Gastroesophageal sphincter (tissue), 4 donors: ENCODE results near the gene RCBTB2. TPM values are rescaled to one million over a fixed set of nuclear protein-coding genes. Genes with fewer than 3 reads are reported as not detected.

Source experiments
- ATAC-seq: fragments of 150-250 bp; one replicate; pipeline ENCODE4 v1.9.1; 2016; ENCODE audit warnings: mild to moderate bottlenecking, moderate library complexity
- H3K27ac ChIP-seq, 4 donors: fragments of 200-600 bp; sonication (generic) in 3 of 4; 1 replicate in 3 of 4; 2 replicates in 1 of 4; pipeline ENCODE4 v1.5.1; 2016 to 2019
- H3K27me3 ChIP-seq: fragments of 200-600 bp; sonication (generic); one replicate; pipeline ENCODE4 v1.5.1; 2019
- H3K36me3 ChIP-seq, 2 donors: fragments of 200-600 bp; sonication (generic); one replicate each; pipeline ENCODE4 v1.5.1; 2019; ENCODE audit warnings: control low read depth in 1 of 2
- H3K4me1 ChIP-seq, 3 donors: fragments of 200-600 bp; sonication (generic); 1 replicate in 2 of 3; 2 replicates in 1 of 3; pipeline ENCODE4 v1.5.1; 2016 to 2019; ENCODE audit warnings: control low read depth in 2 of 3
- H3K4me3 ChIP-seq, 2 donors: fragments of 200-600 bp; sonication (generic); one replicate each; pipeline ENCODE4 v1.5.1; 2019; ENCODE audit warnings: mild to moderate bottlenecking in 1 of 2, moderate library complexity in 1 of 2
- H3K9me3 ChIP-seq, 3 donors: fragments of 200-600 bp; sonication (generic); one replicate each; pipeline ENCODE4 v1.5.1; 2017 to 2019; ENCODE audit warnings: control low read depth in 2 of 3
- CTCF ChIP-seq, 4 experiments: fragments of 200-600 bp in 2 of 4; fragments of 450-650 bp in 2 of 4; sonication (generic) in 1 of 4; IDR thresholded peaks; one replicate each; pipeline ENCODE4 v1.5.1; 2017 to 2019; ENCODE audit warnings: antibody characterized with exemption in 4 of 4, mild to moderate bottlenecking in 2 of 4, moderate library complexity in 2 of 4
- EP300 ChIP-seq: sonication (generic); formaldehyde crosslinking; IDR thresholded peaks from one replicate; pipeline ENCODE4 v1.6.1; 2017; ENCODE audit warnings: antibody characterized with exemption, mild to moderate bottlenecking
- POLR2A ChIP-seq, 2 donors: fragments of 450-650 bp; IDR thresholded peaks; one replicate each; pipeline ENCODE4 v1.6.1; 2017; ENCODE audit warnings: antibody characterized with exemption in 2 of 2, mild to moderate bottlenecking in 2 of 2, moderate library complexity in 1 of 2
- POLR2AphosphoS5 ChIP-seq: sonication (generic); formaldehyde crosslinking; IDR thresholded peaks from one replicate; pipeline ENCODE4 v1.6.1; 2017; ENCODE audit warnings: antibody characterized with exemption
- WGBS, 2 donors: methylation state at CpG; one replicate each; pipeline ENCODE4 v1.1.5; 2018; ENCODE audit warnings: low coverage in 1 of 2; 5-methylcytosine and 5-hydroxymethylcytosine counted together
- total RNA-seq, 4 donors: library from RNA; depleted of rRNA; stranded (reverse); fragments of >200 nt; gene quantifications; one replicate each; pipeline ENCODE4 v1.1.0, GENCODE V29; 2016

Gene RCBTB2
- total RNA-seq, 4 donors from 2014 or later, result 14.9 to 26.1 (median 16.7) TPM

- Histone ChIP-seq H3K4me3 (no peak overlapping the region), H3K9me3 (peaks cover 0 to 6% (median 0%) of the 10 kb centered on the region in 3 donors), H3K4me1 (peaks cover 0 to 8% (median 5%) of the 10 kb centered on the region in 3 donors), H3K27me3 (no peaks in the 10 kb centered on the region), H3K36me3 (peaks cover 0 to 33% of the 10 kb centered on the region in 2 donors), H3K27ac (no peak overlapping the region)
- TF ChIP-seq EP300 (no peak), POLR2AphosphoS5 (no peak), POLR2A (IDR thresholded peaks at IDR 0.05) (no peak), CTCF (IDR thresholded peaks at IDR 0.05) (no peak)
- no peak for ATAC-seq
Measured at GRCh38 chr13:48488995-48489394, 43.9 kb downstream of the RCBTB2 start.

- H3K27me3 ChIP-seq, result no peaks in the 10 kb centered on the region
- H3K4me3 ChIP-seq, result no peak overlapping the region
- peaks cover 0 to 33% of the 10 kb centered on the region in 2 donors for H3K36me3 ChIP-seq
- no peak overlapping the region for H3K27ac ChIP-seq
- 92 to 100% methylated on average over 2 of the region's 2 CpGs for WGBS, 2 donors
- ATAC-seq, result no peak
- no peak for TF ChIP-seq EP300
- TF ChIP-seq POLR2AphosphoS5, result no peak
- no peak for TF ChIP-seq POLR2A (IDR thresholded peaks at IDR 0.05)
- TF ChIP-seq CTCF (IDR thresholded peaks at IDR 0.05), result no peak
- peaks cover 0 to 6% (median 0%) of the 10 kb centered on the region in 3 donors for H3K9me3 ChIP-seq
- H3K4me1 ChIP-seq, result peaks cover 0 to 5% (median 0%) of the 10 kb centered on the region in 3 donors
Measured at GRCh38 chr13:48487968-48488367, 44.9 kb downstream of the RCBTB2 start.

GRCh38 chr13:48486836-48487235 lies 46.0 kb downstream of the RCBTB2 start:
- no peak overlapping the region for H3K27ac ChIP-seq
- TF ChIP-seq CTCF (IDR thresholded peaks at IDR 0.05) (no peak), POLR2A (IDR thresholded peaks at IDR 0.05) (no peak), EP300 (no peak), POLR2AphosphoS5 (no peak)
- peaks cover 0 to 6% (median 0%) of the 10 kb centered on the region in 3 donors for H3K9me3 ChIP-seq
- WGBS, 2 donors, result 80 to 86% methylated on average over 2 to 5 of the region's 5 CpGs
- H3K4me3 ChIP-seq, result no peak overlapping the region
- no peaks in the 10 kb centered on the region for H3K27me3 ChIP-seq
- H3K4me1 ChIP-seq, result peaks cover 0 to 5% (median 0%) of the 10 kb centered on the region in 3 donors
- ATAC-seq, result no peak
- peaks cover 0 to 37% of the 10 kb centered on the region in 2 donors for H3K36me3 ChIP-seq

- no peak overlapping the region for H3K27ac ChIP-seq
- TF ChIP-seq EP300 (no peak), POLR2A (IDR thresholded peaks at IDR 0.05) (no peak), POLR2AphosphoS5 (no peak), CTCF (IDR thresholded peaks at IDR 0.05) (no peak)
- H3K9me3 ChIP-seq, result peaks cover 0 to 6% (median 0%) of the 10 kb centered on the region in 3 donors
- H3K36me3 ChIP-seq, result peaks cover 0 to 38% of the 10 kb centered on the region in 2 donors
- H3K4me3 ChIP-seq, result no peak overlapping the region
- no peaks in the 10 kb centered on the region for H3K27me3 ChIP-seq
- no peak for ATAC-seq
- peaks cover 0 to under 1% (median 0%) of the 10 kb centered on the region in 3 donors for H3K4me1 ChIP-seq
Measured at GRCh38 chr13:48486362-48486761, 46.5 kb downstream of the RCBTB2 start.

- Histone ChIP-seq H3K4me1 (no peaks in the 10 kb centered on the region), H3K9me3 (peaks cover 0 to 6% (median 0%) of the 10 kb centered on the region in 3 donors), H3K27ac (no peak overlapping the region), H3K4me3 (no peak overlapping the region), H3K36me3 (peaks cover 0 to 40% of the 10 kb centered on the region in 2 donors), H3K27me3 (no peaks in the 10 kb centered on the region)
- no peak for ATAC-seq
- WGBS, 2 donors, result 94% methylated on average over 2 to 3 of the region's 3 CpGs
- TF ChIP-seq CTCF (IDR thresholded peaks at IDR 0.05), result no peak
- no peak for TF ChIP-seq POLR2AphosphoS5
- TF ChIP-seq POLR2A (IDR thresholded peaks at IDR 0.05), result no peak
- TF ChIP-seq EP300, result no peak
Measured at GRCh38 chr13:48485432-48485831, 47.4 kb downstream of the RCBTB2 start.
